PFSK-1 (cell line): Measurements from ENCODE around the gene FARSB.

ENCODE experiments used
- FOXP2 ChIP-seq: optimal IDR thresholded peaks from 2 replicates; pipeline ENCODE3; 2011; ENCODE audit warnings: borderline replicate concordance, control low read depth, inconsistent platforms; ENCODE audit not compliant: insufficient read depth; ENCODE audit errors: extremely low read length, extremely low read depth
- POLR2AphosphoS5 ChIP-seq: IDR thresholded peaks from 2 replicates; pipeline ENCODE4 v1.6.1; 2012; ENCODE audit warnings: low read depth, mild to moderate bottlenecking, control low read depth, low read length, moderate library complexity
- REST ChIP-seq, 2 experiments: IDR thresholded peaks; 2 replicates each; pipeline versions ENCODE4 v1.6.1 to v1.8.0; 2011 to 2012; ENCODE audit warnings: low read depth in 2 of 2, low read length in 2 of 2, control low read depth in 1 of 2, inconsistent platforms in 1 of 2, mild to moderate bottlenecking in 1 of 2, moderate library complexity in 1 of 2; ENCODE audit not compliant: insufficient read depth in 1 of 2
- SIN3A ChIP-seq: IDR thresholded peaks from 2 replicates; pipeline ENCODE4 v1.6.1; 2012; ENCODE audit warnings: mild to moderate bottlenecking, low read length, moderate library complexity, borderline replicate concordance; ENCODE audit not compliant: insufficient read depth
- TAF1 ChIP-seq: IDR thresholded peaks from 2 replicates; pipeline ENCODE4 v1.6.1; 2012; ENCODE audit warnings: low read length, control low read depth, borderline replicate concordance; ENCODE audit not compliant: insufficient read depth

The FARSB gene

GRCh38 chr2:222523783-222524544 lies 131.9 kb downstream of the FARSB start:
- no peak for TF ChIP-seq SIN3A
- TF ChIP-seq TAF1, result no peak
- no peak for TF ChIP-seq FOXP2
- TF ChIP-seq REST (IDR thresholded peaks at IDR 0.05; ENCODE audit: insufficient read depth in 1 of 2, low read depth in 2 of 2, low read length in 2 of 2), result no peak
- TF ChIP-seq POLR2AphosphoS5, result no peak

GRCh38 chr2:222522082-222522481 lies 133.8 kb downstream of the FARSB start:
- TF ChIP-seq POLR2AphosphoS5 (no peak), SIN3A (no peak), FOXP2 (no peak), REST (IDR thresholded peaks at IDR 0.05; ENCODE audit: insufficient read depth in 1 of 2, low read depth in 2 of 2, low read length in 2 of 2) (no peak), TAF1 (no peak)

GRCh38 chr2:222521099-222521498 lies 134.8 kb downstream of the FARSB start:
- TF ChIP-seq REST (IDR thresholded peaks at IDR 0.05; ENCODE audit: insufficient read depth in 1 of 2, low read depth in 2 of 2, low read length in 2 of 2) (no peak), TAF1 (no peak), SIN3A (no peak), POLR2AphosphoS5 (no peak), FOXP2 (no peak)
